CD4-positive, CD25-positive, alpha-beta regulatory T cell (primary cell): ENCODE results near the gene USP7. TPM values are rescaled to one million over a fixed set of nuclear protein-coding genes. Genes with fewer than 3 reads are reported as not detected.

ENCODE experiments used
- ATAC-seq, 2 donors: fragments of 150-1000 bp; cut with Tn5 transposase; one replicate each; pipeline ENCODE4 v1.10.0; 2021; ENCODE audit warnings: low read depth in 2 of 2, moderate number of reproducible peaks in 2 of 2, moderate library complexity in 1 of 2
- DNase-seq, 3 donors: peaks; one replicate each; pipeline versions ENCODE4 v3.0.0 to v3.0.0-alpha.2; 2012 to 2022; ENCODE audit warnings: mixed read lengths in 1 of 3
- H3K27ac ChIP-seq: one replicate; pipeline ENCODE4 v1.7.0; 2013; ENCODE audit warnings: mild to moderate bottlenecking, low read length; ENCODE audit not compliant: insufficient read depth, poor library complexity, severe bottlenecking
- H3K27me3 ChIP-seq: one replicate; pipeline ENCODE4 v1.7.0; 2013; ENCODE audit warnings: low read length; ENCODE audit not compliant: control insufficient read depth, insufficient read depth
- H3K36me3 ChIP-seq: one replicate; pipeline ENCODE4 v1.7.0; 2013; ENCODE audit warnings: mild to moderate bottlenecking, low read length, moderate library complexity; ENCODE audit not compliant: control insufficient read depth, insufficient read depth
- H3K4me1 ChIP-seq: 2 replicates; pipeline ENCODE4 v1.7.0; 2013; ENCODE audit warnings: mild to moderate bottlenecking, low read length; ENCODE audit not compliant: insufficient read depth, control insufficient read depth, poor library complexity, severe bottlenecking
- H3K4me3 ChIP-seq: one replicate; pipeline ENCODE4 v1.7.0; 2013; ENCODE audit warnings: low read depth, mild to moderate bottlenecking, low read length, moderate library complexity
- H3K9me3 ChIP-seq, 2 experiments: 1 replicate in 1 of 2; 2 replicates in 1 of 2; pipeline ENCODE4 v1.7.0; 2013; ENCODE audit warnings: low read length in 2 of 2, mild to moderate bottlenecking in 1 of 2, moderate library complexity in 1 of 2; ENCODE audit not compliant: control insufficient read depth in 2 of 2
- H3K27ac Mint-ChIP-seq, 3 donors: one replicate each; pipeline ENCODE4 v1.8.0; 2020 to 2022; ENCODE audit warnings: mild to moderate bottlenecking in 3 of 3, mixed read lengths in 3 of 3, moderate library complexity in 2 of 3
- H3K27me3 Mint-ChIP-seq: one replicate; pipeline ENCODE4 v1.8.0; 2022; ENCODE audit warnings: mild to moderate bottlenecking, mixed read lengths
- H3K36me3 Mint-ChIP-seq: one replicate; pipeline ENCODE4 v1.8.0; 2020; ENCODE audit warnings: mixed read lengths
- H3K4me1 Mint-ChIP-seq, 4 donors: one replicate each; pipeline ENCODE4 v1.8.0; 2020 to 2022; ENCODE audit warnings: mixed read lengths in 4 of 4, mild to moderate bottlenecking in 1 of 4
- H3K4me3 Mint-ChIP-seq, 4 donors: one replicate each; pipeline ENCODE4 v1.8.0; 2020 to 2022; ENCODE audit warnings: mild to moderate bottlenecking in 4 of 4, mixed read lengths in 4 of 4, moderate library complexity in 3 of 4
- H3K9me3 Mint-ChIP-seq, 7 donors: one replicate each; pipeline ENCODE4 v1.8.0; 2020 to 2022; ENCODE audit warnings: mixed read lengths in 7 of 7, mild to moderate bottlenecking in 3 of 7, moderate library complexity in 2 of 7
- polyA plus RNA-seq, 4 donors: library from polyadenylated mRNA; unstranded; fragments of 300-500 nt; fragmentation: Illumina TruSeq; gene quantifications; one replicate each; pipeline ENCODE4 v1.2.3, GENCODE V29; 2021
- total RNA-seq: library from RNA; stranded (reverse); gene quantifications from one replicate; pipeline ENCODE4 v1.2.3, GENCODE V29; 2022

The USP7 gene
- total and polyA plus RNA-seq, 5 donors from 2014 or later, result 6.8 to 296 (median 7.1) TPM

GRCh38 chr16:8957063-8957397, 6.7 kb downstream of the USP7 start:
- H3K4me3 Mint-ChIP-seq, result peak overlapping the region in 3 of 4 donors; percentile 71 to 96 (median 87)
- peak overlapping the region; percentile 73 for H3K4me3 ChIP-seq

GRCh38 chr16:8956265-8957062, 7.2 kb downstream of the USP7 start:
- H3K27ac ChIP-seq, result no peak overlapping the region
- no peaks in the 10 kb centered on the region for H3K9me3 ChIP-seq
- H3K4me1 ChIP-seq, result peaks cover 93% of the 10 kb centered on the region
- peak overlapping the region; percentile 73 for H3K4me3 ChIP-seq
- Mint-ChIP-seq H3K4me1 (peaks cover 51 to 92% (median 77%) of the 10 kb centered on the region in 4 donors), H3K9me3 (no peaks in the 10 kb centered on the region), H3K27me3 (no peaks in the 10 kb centered on the region), H3K27ac (peak overlapping the region; percentile 51 to 83 (median 75)), H3K36me3 (no peaks in the 10 kb centered on the region), H3K4me3 (peak overlapping the region in 3 of 4 donors; percentile 81 to 96 (median 87))
- no peak for DNase-seq
- H3K36me3 ChIP-seq, result no peaks in the 10 kb centered on the region
- no peaks in the 10 kb centered on the region for H3K27me3 ChIP-seq
- no peak for ATAC-seq

More at GRCh38 chr16:8957063-8957397, 6.7 kb downstream of the USP7 start:
- DNase-seq (no peak), ATAC-seq (no peak)
- Mint-ChIP-seq H3K27me3 (no peaks in the 10 kb centered on the region), H3K4me1 (peaks cover 47 to 92% (median 77%) of the 10 kb centered on the region in 4 donors), H3K9me3 (no peaks in the 10 kb centered on the region), H3K27ac (peak overlapping the region in 1 of 3 donors; percentile 51), H3K36me3 (peaks cover under 1% of the 10 kb centered on the region)
- H3K9me3 ChIP-seq, result no peaks in the 10 kb centered on the region
- peaks cover 93% of the 10 kb centered on the region for H3K4me1 ChIP-seq
- no peaks in the 10 kb centered on the region for H3K36me3 ChIP-seq
- H3K27ac ChIP-seq, result no peak overlapping the region
- no peaks in the 10 kb centered on the region for H3K27me3 ChIP-seq

GRCh38 chr16:8955828-8956227, 7.9 kb downstream of the USP7 start:
- Mint-ChIP-seq H3K36me3 (no peaks in the 10 kb centered on the region), H3K27ac (peak overlapping the region in 1 of 3 donors; percentile 75), H3K4me1 (peaks cover 52 to 92% (median 80%) of the 10 kb centered on the region in 4 donors), H3K9me3 (no peaks in the 10 kb centered on the region), H3K27me3 (no peaks in the 10 kb centered on the region), H3K4me3 (peak overlapping the region; percentile 59 to 81 (median 70))
- ATAC-seq, result no peak
- DNase-seq, result no peak
- H3K27ac ChIP-seq, result no peak overlapping the region
- H3K9me3 ChIP-seq, result no peaks in the 10 kb centered on the region
- H3K27me3 ChIP-seq, result no peaks in the 10 kb centered on the region
- no peaks in the 10 kb centered on the region for H3K36me3 ChIP-seq
- peaks cover 93% of the 10 kb centered on the region for H3K4me1 ChIP-seq
- peak overlapping the region; percentile 47 for H3K4me3 ChIP-seq

GRCh38 chr16:8953064-8953463, 10.6 kb downstream of the USP7 start:
- Histone ChIP-seq H3K4me3 (peak overlapping the region; percentile 15), H3K36me3 (no peaks in the 10 kb centered on the region), H3K27ac (no peak overlapping the region), H3K27me3 (no peaks in the 10 kb centered on the region), H3K4me1 (peaks cover 93% of the 10 kb centered on the region), H3K9me3 (no peaks in the 10 kb centered on the region)
- Mint-ChIP-seq H3K36me3 (no peaks in the 10 kb centered on the region), H3K4me1 (peaks cover 47 to 92% (median 75%) of the 10 kb centered on the region in 4 donors), H3K9me3 (no peaks in the 10 kb centered on the region), H3K27me3 (no peaks in the 10 kb centered on the region), H3K27ac (peak overlapping the region; percentile 5 to 83 (median 65)), H3K4me3 (peak overlapping the region; percentile 42 to 84 (median 66))
- DNase-seq, result no peak
- ATAC-seq, result no peak

GRCh38 chr16:8952281-8952751, 11.4 kb downstream of the USP7 start:
- DNase-seq (no peak), ATAC-seq (no peak)
- Mint-ChIP-seq H3K4me3 (peak overlapping the region in 3 of 4 donors; percentile 42 to 84 (median 50)), H3K36me3 (no peaks in the 10 kb centered on the region), H3K27ac (peak overlapping the region in 1 of 3 donors; percentile 57), H3K27me3 (no peaks in the 10 kb centered on the region), H3K9me3 (no peaks in the 10 kb centered on the region), H3K4me1 (peaks cover 42 to 92% (median 75%) of the 10 kb centered on the region in 4 donors)
- peaks cover 93% of the 10 kb centered on the region for H3K4me1 ChIP-seq
- no peak overlapping the region for H3K27ac ChIP-seq
- peak overlapping the region; percentile 46 for H3K4me3 ChIP-seq
- no peaks in the 10 kb centered on the region for H3K9me3 ChIP-seq
- H3K36me3 ChIP-seq, result no peaks in the 10 kb centered on the region
- no peaks in the 10 kb centered on the region for H3K27me3 ChIP-seq

GRCh38 chr16:8951447-8952280, 12.0 kb downstream of the USP7 start:
- Mint-ChIP-seq H3K36me3 (no peaks in the 10 kb centered on the region), H3K27ac (peak overlapping the region; percentile 3 to 57 (median 57)), H3K4me3 (peak overlapping the region; percentile 25 to 84 (median 52)), H3K4me1 (peaks cover 40 to 92% (median 75%) of the 10 kb centered on the region in 4 donors), H3K9me3 (no peaks in the 10 kb centered on the region), H3K27me3 (no peaks in the 10 kb centered on the region)
- ATAC-seq (no peak), DNase-seq (no peak)
- H3K4me1 ChIP-seq, result peaks cover 93% of the 10 kb centered on the region
- peak overlapping the region; percentile 46 for H3K4me3 ChIP-seq
- no peak overlapping the region for H3K27ac ChIP-seq
- no peaks in the 10 kb centered on the region for H3K9me3 ChIP-seq
- no peaks in the 10 kb centered on the region for H3K36me3 ChIP-seq
- H3K27me3 ChIP-seq, result no peaks in the 10 kb centered on the region

GRCh38 chr16:8950580-8951077, 13.1 kb downstream of the USP7 start:
- no peaks in the 10 kb centered on the region for H3K36me3 ChIP-seq
- peak overlapping the region; percentile 8 for H3K27ac ChIP-seq
- peaks cover 93% of the 10 kb centered on the region for H3K4me1 ChIP-seq
- H3K27ac Mint-ChIP-seq, result peak overlapping the region in 1 of 3 donors; percentile 56
- no peaks in the 10 kb centered on the region for H3K27me3 Mint-ChIP-seq
- DNase-seq (no peak), ATAC-seq (no peak)
- H3K4me3 Mint-ChIP-seq, result peak overlapping the region; percentile 25 to 84 (median 55)
- peak overlapping the region; percentile 46 for H3K4me3 ChIP-seq
- H3K9me3 Mint-ChIP-seq, result no peaks in the 10 kb centered on the region
- H3K4me1 Mint-ChIP-seq, result peaks cover 47 to 92% (median 76%) of the 10 kb centered on the region in 4 donors
- H3K36me3 Mint-ChIP-seq, result no peaks in the 10 kb centered on the region
- no peaks in the 10 kb centered on the region for H3K9me3 ChIP-seq
- H3K27me3 ChIP-seq, result no peaks in the 10 kb centered on the region
